Gastrocnemius medialis (tissue), 4 donors: Measurements from ENCODE around the gene SLC16A14.

Experiments
- POLR2A ChIP-seq, 2 donors: fragments of 450-650 bp; IDR thresholded peaks; one replicate each; pipeline ENCODE4 v1.6.1; 2017; ENCODE audit warnings: antibody characterized with exemption in 2 of 2, mild to moderate bottlenecking in 2 of 2, moderate library complexity in 2 of 2
- TF ChIP-seq, protein P1 (sequence below), 5 experiments: fragments of 450-650 bp in 3 of 5; fragments of 200-600 bp in 2 of 5; sonication (generic) in 2 of 5; IDR thresholded peaks in 4 of 5; conservative IDR thresholded peaks in 1 of 5; 1 replicate in 4 of 5; 2 replicates in 1 of 5; pipeline ENCODE4 v1.5.1; 2016 to 2019; ENCODE audit warnings: antibody characterized with exemption in 5 of 5, mild to moderate bottlenecking in 3 of 5, moderate library complexity in 3 of 5

DNA sequence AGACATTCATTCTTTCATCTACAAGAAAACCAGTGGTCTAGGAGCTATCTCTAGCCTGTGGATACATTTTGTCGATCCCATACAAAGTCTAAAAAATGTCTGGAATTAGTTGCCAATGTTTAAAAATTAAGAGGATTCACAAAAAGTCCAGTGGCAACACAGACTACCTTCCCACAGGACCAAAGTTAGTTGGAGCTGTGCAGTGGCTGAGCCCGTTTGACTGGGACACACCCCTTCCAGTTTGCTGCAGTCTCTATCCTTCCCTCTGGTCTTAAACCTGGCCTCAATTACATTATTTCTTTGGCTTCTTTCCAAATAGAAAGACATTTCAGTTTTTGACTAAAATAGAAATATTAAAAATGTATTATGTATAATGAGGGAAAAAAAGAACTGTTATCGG, 18.6 kb downstream of the SLC16A14 start:
- TF ChIP-seq POLR2A (IDR thresholded peaks at IDR 0.05): no peak
- TF ChIP-seq, protein P1, sequence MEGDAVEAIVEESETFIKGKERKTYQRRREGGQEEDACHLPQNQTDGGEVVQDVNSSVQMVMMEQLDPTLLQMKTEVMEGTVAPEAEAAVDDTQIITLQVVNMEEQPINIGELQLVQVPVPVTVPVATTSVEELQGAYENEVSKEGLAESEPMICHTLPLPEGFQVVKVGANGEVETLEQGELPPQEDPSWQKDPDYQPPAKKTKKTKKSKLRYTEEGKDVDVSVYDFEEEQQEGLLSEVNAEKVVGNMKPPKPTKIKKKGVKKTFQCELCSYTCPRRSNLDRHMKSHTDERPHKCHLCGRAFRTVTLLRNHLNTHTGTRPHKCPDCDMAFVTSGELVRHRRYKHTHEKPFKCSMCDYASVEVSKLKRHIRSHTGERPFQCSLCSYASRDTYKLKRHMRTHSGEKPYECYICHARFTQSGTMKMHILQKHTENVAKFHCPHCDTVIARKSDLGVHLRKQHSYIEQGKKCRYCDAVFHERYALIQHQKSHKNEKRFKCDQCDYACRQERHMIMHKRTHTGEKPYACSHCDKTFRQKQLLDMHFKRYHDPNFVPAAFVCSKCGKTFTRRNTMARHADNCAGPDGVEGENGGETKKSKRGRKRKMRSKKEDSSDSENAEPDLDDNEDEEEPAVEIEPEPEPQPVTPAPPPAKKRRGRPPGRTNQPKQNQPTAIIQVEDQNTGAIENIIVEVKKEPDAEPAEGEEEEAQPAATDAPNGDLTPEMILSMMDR (IDR thresholded peaks at IDR 0.05 in 4 of 5, conservative IDR thresholded peaks at IDR 0.05 in 1 of 5): no peak
